Cardiac muscle cell (in vitro differentiated cells and primary cell): Measurements from ENCODE around the gene ASB16. TPM values are rescaled to one million over a fixed set of nuclear protein-coding genes. Genes with fewer than 3 reads are reported as not detected.

Experiments
- DNase-seq, 2 donors: peaks; one replicate each; pipeline versions ENCODE4 v3.0.0 to v3.0.0-alpha.2; 2010 to 2017; ENCODE audit warnings: low read depth in 1 of 2, low spot score in 1 of 2
- H3K27ac ChIP-seq: fragments of 200-600 bp; sonication (generic); 2 replicates; pipeline ENCODE4 v1.5.1; 2016
- H3K27me3 ChIP-seq: fragments of 200-600 bp; sonication (generic); 2 replicates; pipeline ENCODE4 v1.6.0; 2016; ENCODE audit warnings: control low read depth
- H3K36me3 ChIP-seq: fragments of 200-600 bp; sonication (generic); 2 replicates; pipeline ENCODE4 v1.5.1; 2016; ENCODE audit warnings: control low read depth
- H3K4me1 ChIP-seq: fragments of 200-600 bp; sonication (generic); 2 replicates; pipeline ENCODE4 v1.8.1; 2017; ENCODE audit warnings: low read depth, mild to moderate bottlenecking, mixed run types
- H3K4me3 ChIP-seq: fragments of 200-600 bp; sonication (generic); 2 replicates; pipeline ENCODE4 v1.5.1; 2016; ENCODE audit warnings: mild to moderate bottlenecking
- H3K9me3 ChIP-seq: fragments of 200-600 bp; sonication (generic); 2 replicates; pipeline ENCODE4 v1.5.1; 2017; ENCODE audit warnings: low read depth, mild to moderate bottlenecking, control low read depth
- polyA plus RNA-seq: library from polyadenylated mRNA; unstranded; fragments of >200 nt; fragmentation: Nextera tagmentation; extraction: Ambion mirVana; gene quantifications from 2 replicates; pipeline ENCODE4 v1.2.1, GENCODE V29; 2016
- total RNA-seq: library from RNA; depleted of rRNA; stranded (reverse); fragments of >200 nt; gene quantifications from 2 replicates; pipeline ENCODE4 v1.2.3, GENCODE V29; 2016
- TF ChIP-seq, protein P1 (sequence below): IDR thresholded peaks from 2 replicates; pipeline ENCODE4 v1.5.1; 2012; ENCODE audit warnings: low read depth, mild to moderate bottlenecking, low read length

The ASB16 gene, protein sequence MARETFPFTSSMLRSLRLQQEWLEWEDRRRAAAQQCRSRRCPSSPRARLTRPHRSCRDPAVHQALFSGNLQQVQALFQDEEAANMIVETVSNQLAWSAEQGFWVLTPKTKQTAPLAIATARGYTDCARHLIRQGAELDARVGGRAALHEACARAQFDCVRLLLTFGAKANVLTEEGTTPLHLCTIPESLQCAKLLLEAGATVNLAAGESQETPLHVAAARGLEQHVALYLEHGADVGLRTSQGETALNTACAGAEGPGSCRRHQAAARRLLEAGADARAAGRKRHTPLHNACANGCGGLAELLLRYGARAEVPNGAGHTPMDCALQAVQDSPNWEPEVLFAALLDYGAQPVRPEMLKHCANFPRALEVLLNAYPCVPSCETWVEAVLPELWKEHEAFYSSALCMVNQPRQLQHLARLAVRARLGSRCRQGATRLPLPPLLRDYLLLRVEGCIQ
- total RNA-seq (3.1 and 6.4 TPM in 2 replicates), polyA plus RNA-seq (5.5 and 6.4 TPM in 2 replicates)

DNA sequence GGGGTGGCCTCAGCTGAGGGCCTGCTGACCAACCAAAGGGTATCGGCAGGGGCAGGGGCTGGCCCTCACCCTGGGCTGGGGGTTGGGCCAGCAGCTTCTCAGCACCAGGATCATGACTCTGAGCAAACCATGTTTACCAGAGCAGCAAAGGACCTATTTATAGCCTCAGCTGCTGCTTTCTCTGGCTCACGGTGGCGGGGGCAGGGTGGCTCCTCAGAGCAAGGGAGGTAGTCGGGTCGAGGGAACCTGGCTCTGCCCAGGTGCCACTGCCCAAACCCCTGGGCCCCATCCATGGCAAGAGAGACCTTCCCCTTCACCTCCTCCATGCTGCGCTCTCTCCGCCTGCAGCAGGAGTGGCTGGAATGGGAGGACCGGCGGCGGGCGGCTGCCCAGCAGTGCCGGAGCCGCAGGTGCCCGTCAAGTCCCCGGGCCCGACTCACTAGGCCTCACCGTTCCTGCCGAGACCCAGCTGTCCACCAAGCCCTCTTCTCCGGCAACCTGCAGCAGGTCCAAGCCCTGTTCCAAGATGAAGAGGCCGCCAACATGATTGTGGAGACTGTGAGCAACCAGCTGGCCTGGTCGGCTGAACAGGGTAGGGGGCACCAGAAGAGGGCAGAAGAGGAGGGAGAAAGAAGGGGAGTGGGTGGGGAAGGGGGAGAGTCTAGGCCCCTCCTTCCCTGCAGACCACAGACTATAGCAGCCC is at the start of gene ASB16:
Gene ASB16 (plus strand): TSS at position 206 of the 703 bp plus-strand sequence. CDS start 86 bp downstream, at position 292.
- H3K4me3 ChIP-seq: no peak within 1 kb of the TSS

DNA sequence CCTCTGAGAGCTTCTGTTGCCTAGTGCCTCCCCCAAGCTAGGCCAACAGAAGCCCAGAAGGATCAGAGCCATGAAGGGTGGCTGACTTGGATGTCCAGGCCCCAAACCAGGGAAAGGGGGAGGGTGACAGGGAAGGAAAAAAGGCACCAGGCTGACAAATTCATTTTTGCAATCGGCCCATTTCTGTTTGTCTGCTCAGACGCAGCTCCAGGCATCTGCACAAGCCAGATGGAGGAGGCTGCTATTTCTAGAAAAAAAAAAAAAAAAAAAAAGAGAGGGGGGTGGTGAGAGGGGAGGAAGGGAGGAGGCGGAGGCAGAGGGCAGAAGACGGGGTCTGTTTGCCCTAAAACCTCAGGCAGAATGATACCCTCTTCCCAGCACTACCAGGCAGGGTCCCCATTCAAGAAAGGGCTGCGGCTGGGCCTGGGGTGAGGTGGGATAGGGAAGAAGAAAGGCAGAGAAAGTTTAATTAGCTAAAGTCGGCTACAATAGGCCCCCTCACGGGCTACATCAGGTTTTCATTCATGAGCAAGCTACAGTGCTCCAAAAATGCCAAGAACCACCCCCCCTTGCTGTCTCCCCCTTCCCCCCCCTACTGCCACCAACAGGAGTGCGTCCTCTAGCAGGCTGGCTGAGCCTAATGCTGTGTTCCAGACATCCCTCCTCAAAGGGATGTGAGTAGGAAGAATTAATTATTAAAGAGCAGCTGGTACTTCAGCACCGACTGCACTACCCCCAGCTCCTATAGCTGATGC is 49.5 kb upstream of the ASB16 start:
- no peak overlapping the region for H3K27ac ChIP-seq
- peak overlapping the region; percentile 98 for H3K4me3 ChIP-seq
- no peaks in the 10 kb centered on the region for H3K36me3 ChIP-seq
- no peaks in the 10 kb centered on the region for H3K27me3 ChIP-seq
- H3K9me3 ChIP-seq: no peaks in the 10 kb centered on the region
- DNase-seq: no peak
- H3K4me1 ChIP-seq: peaks cover 27% of the 10 kb centered on the region
- TF ChIP-seq, protein P1, sequence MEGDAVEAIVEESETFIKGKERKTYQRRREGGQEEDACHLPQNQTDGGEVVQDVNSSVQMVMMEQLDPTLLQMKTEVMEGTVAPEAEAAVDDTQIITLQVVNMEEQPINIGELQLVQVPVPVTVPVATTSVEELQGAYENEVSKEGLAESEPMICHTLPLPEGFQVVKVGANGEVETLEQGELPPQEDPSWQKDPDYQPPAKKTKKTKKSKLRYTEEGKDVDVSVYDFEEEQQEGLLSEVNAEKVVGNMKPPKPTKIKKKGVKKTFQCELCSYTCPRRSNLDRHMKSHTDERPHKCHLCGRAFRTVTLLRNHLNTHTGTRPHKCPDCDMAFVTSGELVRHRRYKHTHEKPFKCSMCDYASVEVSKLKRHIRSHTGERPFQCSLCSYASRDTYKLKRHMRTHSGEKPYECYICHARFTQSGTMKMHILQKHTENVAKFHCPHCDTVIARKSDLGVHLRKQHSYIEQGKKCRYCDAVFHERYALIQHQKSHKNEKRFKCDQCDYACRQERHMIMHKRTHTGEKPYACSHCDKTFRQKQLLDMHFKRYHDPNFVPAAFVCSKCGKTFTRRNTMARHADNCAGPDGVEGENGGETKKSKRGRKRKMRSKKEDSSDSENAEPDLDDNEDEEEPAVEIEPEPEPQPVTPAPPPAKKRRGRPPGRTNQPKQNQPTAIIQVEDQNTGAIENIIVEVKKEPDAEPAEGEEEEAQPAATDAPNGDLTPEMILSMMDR: no peak

More for the DNA sequence above, at the start of gene ASB16:
- H3K4me1 ChIP-seq: peaks cover 16% of the 10 kb centered on the region
- H3K27ac ChIP-seq: peak within 1 kb of the TSS; percentile 96
- TF ChIP-seq, protein P1: no peak
- no peaks in the 10 kb centered on the region for H3K9me3 ChIP-seq
- peak in 1 of 2 donors; percentile 87 for DNase-seq
- no peaks in the 10 kb centered on the region for H3K27me3 ChIP-seq
- peaks cover 3% of the 10 kb centered on the region for H3K36me3 ChIP-seq

DNA sequence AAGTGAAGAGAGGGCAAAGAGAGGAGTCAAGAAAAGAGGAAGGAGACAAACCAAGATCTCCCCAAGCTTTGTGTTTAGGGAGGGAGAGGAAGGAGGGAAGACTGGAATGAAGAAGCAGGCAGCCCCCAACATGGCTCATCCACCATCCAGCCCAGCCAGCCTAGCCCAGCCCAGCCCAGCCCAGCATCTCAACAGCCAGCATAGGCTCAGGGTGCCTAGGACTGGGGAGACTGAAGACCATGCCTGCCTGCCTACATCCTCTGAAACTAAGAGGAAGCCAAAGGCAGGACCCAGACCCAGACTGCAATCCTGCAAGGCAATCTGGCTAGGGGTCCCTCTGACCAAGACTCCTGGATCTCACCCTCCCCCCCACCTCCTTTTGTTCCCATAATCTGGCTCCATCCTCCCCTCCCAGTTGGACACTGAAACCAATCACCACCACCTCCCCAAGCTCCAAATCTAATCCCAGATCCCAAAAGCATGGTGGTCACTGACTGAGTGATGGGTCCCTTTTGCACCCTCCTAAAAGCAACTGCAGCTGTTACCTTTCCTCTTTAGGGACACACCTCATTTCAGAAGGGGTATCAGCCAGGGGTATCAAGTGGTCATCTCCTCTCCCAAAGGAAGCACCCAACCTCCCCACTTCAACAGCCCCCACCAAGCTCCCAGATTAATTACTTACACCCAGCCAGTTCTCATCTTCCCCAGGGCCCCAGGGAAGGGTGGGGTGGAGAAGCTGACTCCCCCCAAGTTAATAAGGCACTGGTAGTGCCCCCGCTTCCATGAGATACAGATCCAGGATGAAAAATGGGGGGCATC is 48.3 kb upstream of the ASB16 start:
- Histone ChIP-seq H3K27ac (no peak overlapping the region), H3K4me3 (peak overlapping the region; percentile 98), H3K27me3 (no peaks in the 10 kb centered on the region), H3K36me3 (no peaks in the 10 kb centered on the region), H3K9me3 (no peaks in the 10 kb centered on the region), H3K4me1 (peaks cover 27% of the 10 kb centered on the region)
- TF ChIP-seq, protein P1: no peak
- no peak for DNase-seq

DNA sequence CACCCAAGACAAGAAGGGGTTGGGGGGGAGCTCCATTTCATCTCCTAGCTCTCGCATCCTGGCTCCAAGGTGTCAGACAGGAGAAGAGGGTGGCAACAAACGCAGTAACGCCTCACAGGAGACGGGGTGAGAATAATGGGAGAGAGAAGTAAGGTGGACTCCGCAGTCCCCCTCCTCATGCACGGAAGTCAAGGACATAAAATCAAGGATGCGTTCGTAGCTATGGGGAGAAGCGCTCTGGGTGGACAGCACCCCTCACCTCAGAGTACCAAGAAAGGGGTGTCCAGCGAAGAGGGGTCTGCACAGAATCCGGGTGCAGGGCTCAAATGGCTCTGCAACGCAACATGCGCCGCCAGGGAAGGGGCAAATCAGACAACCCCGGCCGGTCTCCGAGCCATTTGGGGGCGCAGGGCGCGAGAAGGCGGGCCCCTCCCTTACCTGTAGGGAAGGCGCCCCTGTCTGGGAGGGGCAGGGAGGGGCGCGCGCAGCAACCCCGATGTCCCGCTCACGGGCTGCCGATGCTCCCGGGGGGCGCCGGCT is 47.6 kb upstream of the ASB16 start:
- Histone ChIP-seq H3K36me3 (no peaks in the 10 kb centered on the region), H3K4me1 (peaks cover 27% of the 10 kb centered on the region), H3K27ac (peak overlapping the region; percentile 69), H3K9me3 (no peaks in the 10 kb centered on the region), H3K4me3 (peak overlapping the region; percentile 98), H3K27me3 (no peaks in the 10 kb centered on the region)
- DNase-seq: no peak
- TF ChIP-seq, protein P1: no peak
